ENCODE data around the gene PDGFRB.

PDGFRB gene

GRCh38 chr5:150181766-150182545 lies 26.3 kb upstream of the PDGFRB start:
- DNase-seq, result no peak

GRCh38 chr5:150181027-150181426 lies 25.4 kb upstream of the PDGFRB start:
- DNase-seq, result no peak

GRCh38 chr5:150180241-150181026 lies 24.8 kb upstream of the PDGFRB start:
- no peak for DNase-seq

- no peak for DNase-seq
Measured at GRCh38 chr5:150179019-150179620, 23.5 kb upstream of the PDGFRB start.

GRCh38 chr5:150178262-150178661 lies 22.6 kb upstream of the PDGFRB start:
- no peak for DNase-seq

- no peak for DNase-seq
Measured at GRCh38 chr5:150177721-150178120, 22.1 kb upstream of the PDGFRB start.

- no peak for DNase-seq
Measured at GRCh38 chr5:150176745-150177477, 21.3 kb upstream of the PDGFRB start.

GRCh38 chr5:150175536-150175935 lies 19.9 kb upstream of the PDGFRB start:
- DNase-seq, result no peak

- DNase-seq, result no peak
Measured at GRCh38 chr5:150175076-150175475, 19.4 kb upstream of the PDGFRB start.

GRCh38 chr5:150174285-150174684 lies 18.6 kb upstream of the PDGFRB start:
- no peak for DNase-seq

GRCh38 chr5:150173161-150173560 lies 17.5 kb upstream of the PDGFRB start:
- DNase-seq, result no peak

GRCh38 chr5:150172556-150172955 lies 16.9 kb upstream of the PDGFRB start:
- no peak for DNase-seq

GRCh38 chr5:150172145-150172544 lies 16.5 kb upstream of the PDGFRB start:
- DNase-seq, result no peak

GRCh38 chr5:150168864-150169263 lies 13.2 kb upstream of the PDGFRB start:
- no peak for DNase-seq

- DNase-seq, result no peak
Measured at GRCh38 chr5:150167908-150168307, 12.3 kb upstream of the PDGFRB start.

- no peak for DNase-seq
Measured at GRCh38 chr5:150167512-150167850, 11.8 kb upstream of the PDGFRB start.

GRCh38 chr5:150166650-150167511 lies 11.2 kb upstream of the PDGFRB start, which contains the start of gene CDX1:
Gene CDX1, plus strand, starts transcription at chr5:150166778. Its CDS starts 99 bp downstream, at chr5:150166877.
- no peak for DNase-seq

GRCh38 chr5:150166037-150166649 lies 10.5 kb upstream of the PDGFRB start:
- no peak for DNase-seq

GRCh38 chr5:150164211-150164980 lies 8.8 kb upstream of the PDGFRB start:
- DNase-seq, result no peak

- no peak for DNase-seq
Measured at GRCh38 chr5:150163547-150164059, 8.0 kb upstream of the PDGFRB start.

GRCh38 chr5:150163035-150163434 lies 7.4 kb upstream of the PDGFRB start:
- DNase-seq, result no peak

Measured in CD4-positive, alpha-beta T cell treated with Interferon gamma for 1 hour (primary cell).